ENCODE data around the gene TNFAIP2.

TNFAIP2 gene

GRCh38 chr14:103078420-103078749, 44.9 kb upstream of the TNFAIP2 start:
- Histone ChIP-seq H3K4me1 (ENCODE audit: low read depth, poor library complexity, severe bottlenecking) (no peaks in the 10 kb centered on the region), H3K4me2 (no peak overlapping the region), H3K9ac (no peak overlapping the region), H3K27me3 (ENCODE audit: insufficient read depth, low read depth) (no peaks in the 10 kb centered on the region), H3K4me3 (IDR thresholded peaks at IDR 0.05; ENCODE audit: insufficient read depth, low read depth, low read length) (no peak overlapping the region), H3K79me2 (ENCODE audit: insufficient read depth, low read depth) (no peaks in the 10 kb centered on the region), H2AFZ (ENCODE audit: low read depth) (no peak overlapping the region), H4K20me1 (ENCODE audit: insufficient read depth) (no peaks in the 10 kb centered on the region), H3K27ac (no peak overlapping the region), H3K36me3 (ENCODE audit: insufficient read depth) (no peaks in the 10 kb centered on the region)
- peak; percentile 58 for TF ChIP-seq CTCF (conservative IDR thresholded peaks at IDR 0.05; ENCODE audit: low read depth, low read length)

GRCh38 chr14:103078860-103079587, 44.2 kb upstream of the TNFAIP2 start:
- Histone ChIP-seq H3K36me3 (ENCODE audit: insufficient read depth) (no peaks in the 10 kb centered on the region), H3K79me2 (ENCODE audit: insufficient read depth, low read depth) (no peaks in the 10 kb centered on the region), H3K27ac (no peak overlapping the region), H3K4me2 (no peak overlapping the region), H3K4me3 (IDR thresholded peaks at IDR 0.05; ENCODE audit: insufficient read depth, low read depth, low read length) (no peak overlapping the region), H2AFZ (ENCODE audit: low read depth) (no peak overlapping the region), H3K9ac (no peak overlapping the region), H3K4me1 (ENCODE audit: low read depth, poor library complexity, severe bottlenecking) (no peaks in the 10 kb centered on the region), H4K20me1 (ENCODE audit: insufficient read depth) (no peaks in the 10 kb centered on the region), H3K27me3 (ENCODE audit: insufficient read depth, low read depth) (no peaks in the 10 kb centered on the region)
- TF ChIP-seq CTCF (conservative IDR thresholded peaks at IDR 0.05; ENCODE audit: low read depth, low read length): no peak

- H2AFZ ChIP-seq (ENCODE audit: low read depth): no peak overlapping the region
- H3K4me2 ChIP-seq: no peak overlapping the region
- H3K79me2 ChIP-seq (ENCODE audit: insufficient read depth, low read depth): no peaks in the 10 kb centered on the region
- no peaks in the 10 kb centered on the region for H4K20me1 ChIP-seq (ENCODE audit: insufficient read depth)
- H3K9ac ChIP-seq: no peak overlapping the region
- TF ChIP-seq CTCF (conservative IDR thresholded peaks at IDR 0.05; ENCODE audit: low read depth, low read length): no peak
- H3K4me3 ChIP-seq (IDR thresholded peaks at IDR 0.05; ENCODE audit: insufficient read depth, low read depth, low read length): no peak overlapping the region
- no peaks in the 10 kb centered on the region for H3K4me1 ChIP-seq (ENCODE audit: low read depth, poor library complexity, severe bottlenecking)
- H3K27me3 ChIP-seq (ENCODE audit: insufficient read depth, low read depth): no peaks in the 10 kb centered on the region
- no peak overlapping the region for H3K27ac ChIP-seq
- H3K36me3 ChIP-seq (ENCODE audit: insufficient read depth): no peaks in the 10 kb centered on the region
These were observed 41.3 kb upstream of the TNFAIP2 start for GRCh38 chr14:103081951-103082350.

GRCh38 chr14:103084021-103084919, 39.0 kb upstream of the TNFAIP2 start, which contains the start of gene LBHD2:
Gene LBHD2 (plus strand): TSS chr14:103084210. CDS start chr14:103086013, 1,803 bp downstream.
- Histone ChIP-seq H3K4me3 (IDR thresholded peaks at IDR 0.05; ENCODE audit: insufficient read depth, low read depth, low read length) (no peak within 1 kb of the TSS), H2AFZ (ENCODE audit: low read depth) (no peak within 1 kb of the TSS), H3K9ac (no peak within 1 kb of the TSS), H3K79me2 (ENCODE audit: insufficient read depth, low read depth) (no peaks in the 10 kb centered on the region), H4K20me1 (ENCODE audit: insufficient read depth) (no peaks in the 10 kb centered on the region), H3K4me1 (ENCODE audit: low read depth, poor library complexity, severe bottlenecking) (no peaks in the 10 kb centered on the region), H3K27me3 (ENCODE audit: insufficient read depth, low read depth) (no peaks in the 10 kb centered on the region), H3K27ac (no peak within 1 kb of the TSS), H3K4me2 (no peak within 1 kb of the TSS), H3K36me3 (ENCODE audit: insufficient read depth) (no peaks in the 10 kb centered on the region)
- no peak for TF ChIP-seq CTCF (conservative IDR thresholded peaks at IDR 0.05; ENCODE audit: low read depth, low read length)

Measured in KMS-11 (cell line).